ENCODE results near the gene SUN3. TPM values are rescaled to one million over a fixed set of nuclear protein-coding genes. Genes with fewer than 3 reads are reported as not detected.

The SUN3 gene
- total and polyA plus RNA-seq, 10 of the 15 experiments (the other 5 are each of a cell fraction or from before 2014, with no cell fraction given) = 0.29 to 0.48 TPM; not detected in 8

DNA sequence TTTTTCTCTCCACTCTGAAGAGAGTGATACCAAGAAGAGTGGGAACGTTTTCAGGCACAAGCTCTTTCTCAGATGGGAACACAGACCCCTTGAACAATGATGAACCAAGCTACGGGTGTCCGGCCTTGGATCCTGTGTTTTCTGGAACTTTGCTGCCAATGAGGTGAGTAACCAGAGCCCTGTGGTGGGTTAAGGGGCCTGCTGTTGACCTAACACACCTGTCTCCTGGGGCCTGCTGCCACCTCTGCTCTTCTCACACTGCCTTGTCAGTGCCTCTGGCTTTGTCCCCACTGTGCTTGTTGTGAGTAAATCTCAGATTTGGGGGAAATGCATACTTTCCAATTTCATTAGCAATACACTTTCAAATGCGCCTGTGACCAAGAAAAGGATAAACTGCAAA is 79.2 kb downstream of the SUN3 start (continued):
- TF ChIP-seq, protein P1, sequence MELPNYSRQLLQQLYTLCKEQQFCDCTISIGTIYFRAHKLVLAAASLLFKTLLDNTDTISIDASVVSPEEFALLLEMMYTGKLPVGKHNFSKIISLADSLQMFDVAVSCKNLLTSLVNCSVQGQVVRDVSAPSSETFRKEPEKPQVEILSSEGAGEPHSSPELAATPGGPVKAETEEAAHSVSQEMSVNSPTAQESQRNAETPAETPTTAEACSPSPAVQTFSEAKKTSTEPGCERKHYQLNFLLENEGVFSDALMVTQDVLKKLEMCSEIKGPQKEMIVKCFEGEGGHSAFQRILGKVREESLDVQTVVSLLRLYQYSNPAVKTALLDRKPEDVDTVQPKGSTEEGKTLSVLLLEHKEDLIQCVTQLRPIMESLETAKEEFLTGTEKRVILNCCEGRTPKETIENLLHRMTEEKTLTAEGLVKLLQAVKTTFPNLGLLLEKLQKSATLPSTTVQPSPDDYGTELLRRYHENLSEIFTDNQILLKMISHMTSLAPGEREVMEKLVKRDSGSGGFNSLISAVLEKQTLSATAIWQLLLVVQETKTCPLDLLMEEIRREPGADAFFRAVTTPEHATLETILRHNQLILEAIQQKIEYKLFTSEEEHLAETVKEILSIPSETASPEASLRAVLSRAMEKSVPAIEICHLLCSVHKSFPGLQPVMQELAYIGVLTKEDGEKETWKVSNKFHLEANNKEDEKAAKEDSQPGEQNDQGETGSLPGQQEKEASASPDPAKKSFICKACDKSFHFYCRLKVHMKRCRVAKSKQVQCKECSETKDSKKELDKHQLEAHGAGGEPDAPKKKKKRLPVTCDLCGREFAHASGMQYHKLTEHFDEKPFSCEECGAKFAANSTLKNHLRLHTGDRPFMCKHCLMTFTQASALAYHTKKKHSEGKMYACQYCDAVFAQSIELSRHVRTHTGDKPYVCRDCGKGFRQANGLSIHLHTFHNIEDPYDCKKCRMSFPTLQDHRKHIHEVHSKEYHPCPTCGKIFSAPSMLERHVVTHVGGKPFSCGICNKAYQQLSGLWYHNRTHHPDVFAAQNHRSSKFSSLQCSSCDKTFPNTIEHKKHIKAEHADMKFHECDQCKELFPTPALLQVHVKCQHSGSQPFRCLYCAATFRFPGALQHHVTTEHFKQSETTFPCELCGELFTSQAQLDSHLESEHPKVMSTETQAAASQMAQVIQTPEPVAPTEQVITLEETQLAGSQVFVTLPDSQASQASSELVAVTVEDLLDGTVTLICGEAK (IDR thresholded peaks at IDR 0.05; ENCODE audit: borderline replicate concordance) = no peak

GRCh38 chr7:47948141-47948790 is 80.6 kb downstream of the SUN3 start, which contains the start of gene PKD1L1:
Gene PKD1L1 (minus strand): TSS chr7:47948466. CDS start chr7:47948440, 26 bp downstream.
- no peak for FAIRE-seq
- H3K27ac ChIP-seq (ENCODE audit: control insufficient read depth, insufficient read depth) = no peak within 1 kb of the TSS
- BruUV-seq (replicated peaks) = no TSS peak
- 61% methylated on average over 7 of the region's 7 CpGs for WGBS (ENCODE audit: insufficient coverage, insufficient replicate concordance, low lambda C conversion rate, missing lambda C conversion rate)
- TF ChIP-seq, protein P2, sequence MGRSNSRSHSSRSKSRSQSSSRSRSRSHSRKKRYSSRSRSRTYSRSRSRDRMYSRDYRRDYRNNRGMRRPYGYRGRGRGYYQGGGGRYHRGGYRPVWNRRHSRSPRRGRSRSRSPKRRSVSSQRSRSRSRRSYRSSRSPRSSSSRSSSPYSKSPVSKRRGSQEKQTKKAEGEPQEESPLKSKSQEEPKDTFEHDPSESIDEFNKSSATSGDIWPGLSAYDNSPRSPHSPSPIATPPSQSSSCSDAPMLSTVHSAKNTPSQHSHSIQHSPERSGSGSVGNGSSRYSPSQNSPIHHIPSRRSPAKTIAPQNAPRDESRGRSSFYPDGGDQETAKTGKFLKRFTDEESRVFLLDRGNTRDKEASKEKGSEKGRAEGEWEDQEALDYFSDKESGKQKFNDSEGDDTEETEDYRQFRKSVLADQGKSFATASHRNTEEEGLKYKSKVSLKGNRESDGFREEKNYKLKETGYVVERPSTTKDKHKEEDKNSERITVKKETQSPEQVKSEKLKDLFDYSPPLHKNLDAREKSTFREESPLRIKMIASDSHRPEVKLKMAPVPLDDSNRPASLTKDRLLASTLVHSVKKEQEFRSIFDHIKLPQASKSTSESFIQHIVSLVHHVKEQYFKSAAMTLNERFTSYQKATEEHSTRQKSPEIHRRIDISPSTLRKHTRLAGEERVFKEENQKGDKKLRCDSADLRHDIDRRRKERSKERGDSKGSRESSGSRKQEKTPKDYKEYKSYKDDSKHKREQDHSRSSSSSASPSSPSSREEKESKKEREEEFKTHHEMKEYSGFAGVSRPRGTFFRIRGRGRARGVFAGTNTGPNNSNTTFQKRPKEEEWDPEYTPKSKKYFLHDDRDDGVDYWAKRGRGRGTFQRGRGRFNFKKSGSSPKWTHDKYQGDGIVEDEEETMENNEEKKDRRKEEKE (IDR thresholded peaks at IDR 0.05) = no peak
- TF ChIP-seq SRF (IDR thresholded peaks at IDR 0.05; ENCODE audit: low read depth in 2 of 2, low read length in 2 of 2) = no peak
- TF ChIP-seq, protein P3, sequence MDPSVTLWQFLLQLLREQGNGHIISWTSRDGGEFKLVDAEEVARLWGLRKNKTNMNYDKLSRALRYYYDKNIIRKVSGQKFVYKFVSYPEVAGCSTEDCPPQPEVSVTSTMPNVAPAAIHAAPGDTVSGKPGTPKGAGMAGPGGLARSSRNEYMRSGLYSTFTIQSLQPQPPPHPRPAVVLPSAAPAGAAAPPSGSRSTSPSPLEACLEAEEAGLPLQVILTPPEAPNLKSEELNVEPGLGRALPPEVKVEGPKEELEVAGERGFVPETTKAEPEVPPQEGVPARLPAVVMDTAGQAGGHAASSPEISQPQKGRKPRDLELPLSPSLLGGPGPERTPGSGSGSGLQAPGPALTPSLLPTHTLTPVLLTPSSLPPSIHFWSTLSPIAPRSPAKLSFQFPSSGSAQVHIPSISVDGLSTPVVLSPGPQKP (IDR thresholded peaks at IDR 0.05; ENCODE audit: low read depth, low read length) = no peak
- TF ChIP-seq TCF7 (IDR thresholded peaks at IDR 0.05; ENCODE audit: borderline replicate concordance) = no peak
- TF ChIP-seq ZNF274 (IDR thresholded peaks at IDR 0.05; ENCODE audit: insufficient read depth, insufficient read length) = no peak
- TF ChIP-seq NBN (IDR thresholded peaks at IDR 0.05) = no peak
- TF ChIP-seq ATF7 (IDR thresholded peaks at IDR 0.05; ENCODE audit: low read depth) = no peak
- no peak for TF ChIP-seq ESRRA (IDR thresholded peaks at IDR 0.05; ENCODE audit: low read length)
- TF ChIP-seq IKZF1 (conservative IDR thresholded peaks at IDR 0.05) = no peak
- TF ChIP-seq MYC (IDR thresholded peaks at IDR 0.05; ENCODE audit: insufficient read depth, insufficient read length, insufficient replicate concordance, low read length, severe bottlenecking) = no peak
- SMC1A ChIA-PET (ENCODE audit: uncharacterized antibody, unreplicated experiment) = interaction anchor here (0.8 to 1.8 kb wide), 5 partner anchors 9 to 162 kb away, joined by 3 to 6 read pairs (median 4); no protein-coding TSS in a partner anchor
- no peaks in the 10 kb centered on the region for H3K9me3 ChIP-seq (replicated peaks; ENCODE audit: control insufficient read depth, insufficient read depth, low read length)
- no peaks in the 10 kb centered on the region for H3K36me3 ChIP-seq (ENCODE audit: control insufficient read depth in 2 of 2, insufficient read depth in 2 of 2, low read length in 1 of 2)
- H3K79me2 ChIP-seq (ENCODE audit: control insufficient read depth, insufficient read depth, low read length) = no peaks in the 10 kb centered on the region
- POLR2A ChIA-PET = no interaction called here
- no peaks in the 10 kb centered on the region for H3K27me3 ChIP-seq (replicated peaks in 1 of 2; ENCODE audit: control insufficient read depth in 2 of 2, insufficient read depth in 2 of 2, low read length in 1 of 2)
- RAD21 ChIA-PET (ENCODE audit: unreplicated experiment) = interaction anchor here (0.6 to 1.2 kb wide), 5 partner anchors 11 to 162 kb away, joined by 3 to 6 read pairs (median 3); no protein-coding TSS in a partner anchor
- H4K20me1 ChIP-seq (ENCODE audit: control insufficient read depth, insufficient read depth) = no peaks in the 10 kb centered on the region
- no peak for ATAC-seq
- in situ Hi-C loops (cut with MboI) (loop anchor here (25.0 kb wide), 1 partner anchor 1814 kb away; the partner anchor contains the start of gene VWC2), intact Hi-C loops (cut with micrococcal nuclease; ENCODE audit: unreplicated experiment) (no loop called here)
- H3K4me2 ChIP-seq (ENCODE audit: control insufficient read depth, insufficient read depth) = no peak within 1 kb of the TSS
- H2AFZ ChIP-seq (ENCODE audit: control insufficient read depth, low read depth, low read length) = no peak within 1 kb of the TSS
- H3K4me3 ChIP-seq = no peak within 1 kb of the TSS
- H3K4me1 ChIP-seq (ENCODE audit: control insufficient read depth, insufficient read depth, low read length) = no peaks in the 10 kb centered on the region
- H3K9ac ChIP-seq (ENCODE audit: control insufficient read depth, insufficient read depth, low read length) = no peak within 1 kb of the TSS
- CTCF ChIA-PET = interaction anchor here (1.1 to 2.0 kb wide), 4 partner anchors 9 to 161 kb away, joined by 3 to 10 read pairs (median 4); no protein-coding TSS in a partner anchor
- no peak for DNase-seq (ENCODE audit: low read depth, low spot score)

Measured in GM12878 (cell line).